Measurements from ENCODE around the gene SDR39U1. TPM values are rescaled to one million over a fixed set of nuclear protein-coding genes. Genes with fewer than 3 reads are reported as not detected.

Gene SDR39U1
- total and polyA plus RNA-seq, 10 of the 15 experiments (the other 5 are each of a cell fraction or from before 2014, with no cell fraction given) = 14.0 to 89.3 (median 42.2) TPM

GRCh38 chr14:24404814-24405213, 37.8 kb downstream of the SDR39U1 start:
- FAIRE-seq (no peak), DNase-seq (ENCODE audit: low read depth, low spot score) (no peak), ATAC-seq (no peak)
- no peaks in the 10 kb centered on the region for H4K20me1 ChIP-seq (ENCODE audit: control insufficient read depth, insufficient read depth)
- no peaks in the 10 kb centered on the region for H3K79me2 ChIP-seq (ENCODE audit: control insufficient read depth, insufficient read depth, low read length)
- no peaks in the 10 kb centered on the region for H3K36me3 ChIP-seq (ENCODE audit: control insufficient read depth in 2 of 2, insufficient read depth in 2 of 2, low read length in 1 of 2)
- TF ChIP-seq ZNF687 (IDR thresholded peaks at IDR 0.05) = no peak
- no peak for TF ChIP-seq JUND (IDR thresholded peaks at IDR 0.05; ENCODE audit: low read depth, low read length)
- no peak for TF ChIP-seq MXI1 (IDR thresholded peaks at IDR 0.05; ENCODE audit: low read depth, low read length)
- TF ChIP-seq PAX8 (IDR thresholded peaks at IDR 0.05) = no peak
- TF ChIP-seq MEF2B (IDR thresholded peaks at IDR 0.05; ENCODE audit: partially characterized antibody, poor library complexity, severe bottlenecking) = no peak
- TF ChIP-seq NR2C2 (IDR thresholded peaks at IDR 0.05; ENCODE audit: borderline replicate concordance, control insufficient read depth, insufficient read length, low read depth) = no peak
- no peak overlapping the region for H2AFZ ChIP-seq (ENCODE audit: control insufficient read depth, low read depth, low read length)
- no peak overlapping the region for H3K27ac ChIP-seq (ENCODE audit: control insufficient read depth, insufficient read depth)
- H3K9ac ChIP-seq (ENCODE audit: control insufficient read depth, insufficient read depth, low read length) = no peak overlapping the region
- ChIA-PET POLR2A (interaction anchor here (0.6 kb wide), 1 partner anchor 64 kb away, joined by 3 read pairs; no protein-coding TSS in a partner anchor), CTCF (interaction anchor here (1.5 to 2.6 kb wide), 2 partner anchors 17 to 20 kb away, joined by 3 to 8 read pairs; no protein-coding TSS in a partner anchor), SMC1A (ENCODE audit: uncharacterized antibody, unreplicated experiment) (no interaction called here), RAD21 (ENCODE audit: unreplicated experiment) (interaction anchor here (0.8 kb wide), 1 partner anchor 27 kb away, joined by 3 read pairs; no protein-coding TSS in a partner anchor)
- WGBS (ENCODE audit: insufficient coverage, insufficient replicate concordance, low lambda C conversion rate, missing lambda C conversion rate) = 19% methylated on average over 4 of the region's 4 CpGs
- no peaks in the 10 kb centered on the region for H3K4me1 ChIP-seq (ENCODE audit: control insufficient read depth, insufficient read depth, low read length)
- in situ Hi-C loops (cut with MboI) (no loop called here), intact Hi-C loops (cut with micrococcal nuclease; ENCODE audit: unreplicated experiment) (no loop called here)
- no peak overlapping the region for H3K4me3 ChIP-seq
- BruUV-seq (replicated peaks) = no TSS peak
- H3K4me2 ChIP-seq (ENCODE audit: control insufficient read depth, insufficient read depth) = no peak overlapping the region
- H3K9me3 ChIP-seq (replicated peaks; ENCODE audit: control insufficient read depth, insufficient read depth, low read length) = no peaks in the 10 kb centered on the region
- peaks cover 1 to 3% of the 10 kb centered on the region in 2 experiments; a peak in 3 of 4 replicates for H3K27me3 ChIP-seq (replicated peaks in 1 of 2; ENCODE audit: control insufficient read depth in 2 of 2, insufficient read depth in 2 of 2, low read length in 1 of 2)
